ENCODE results near the gene YEATS4.

The YEATS4 gene

DNA sequence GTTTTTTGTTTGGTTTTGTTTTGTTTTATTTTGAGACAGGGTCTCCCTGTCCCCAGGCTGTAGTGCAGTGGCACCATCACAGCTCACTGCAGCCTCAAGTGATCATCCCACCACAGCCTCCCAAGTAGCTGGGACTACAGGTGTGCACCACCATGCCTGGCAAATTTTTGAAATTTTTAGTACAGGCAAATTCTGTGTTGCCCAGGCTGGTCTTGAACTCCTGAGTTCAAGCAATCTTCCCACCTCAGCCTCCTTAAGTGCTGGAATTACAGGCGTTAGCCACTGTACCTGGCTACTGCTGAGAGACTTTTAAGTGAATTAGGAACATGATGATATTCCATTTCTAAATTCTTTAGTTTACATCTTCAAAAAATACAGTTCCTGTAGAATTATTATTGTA is 8.8 kb upstream of the YEATS4 start:
- Histone ChIP-seq H3K4me3 (replicated peaks; ENCODE audit: insufficient read depth, low read length) (peak overlapping the region; percentile 73), H3K27me3 (ENCODE audit: insufficient read depth, poor library complexity, severe bottlenecking) (no peaks in the 10 kb centered on the region), H3K27ac (replicated peaks) (peak overlapping the region; percentile 92)
- DNase-seq (ENCODE audit: low read depth in 1 of 2, low spot score in 1 of 2): no peak
- TF ChIP-seq POLR2AphosphoS5 (IDR thresholded peaks at IDR 0.05; ENCODE audit: low read depth) (no peak), GABPA (IDR thresholded peaks at IDR 0.05; ENCODE audit: low read depth) (no peak), SPI1 (IDR thresholded peaks at IDR 0.05; ENCODE audit: borderline replicate concordance, low read depth) (no peak)
- TF ChIP-seq, protein P1, sequence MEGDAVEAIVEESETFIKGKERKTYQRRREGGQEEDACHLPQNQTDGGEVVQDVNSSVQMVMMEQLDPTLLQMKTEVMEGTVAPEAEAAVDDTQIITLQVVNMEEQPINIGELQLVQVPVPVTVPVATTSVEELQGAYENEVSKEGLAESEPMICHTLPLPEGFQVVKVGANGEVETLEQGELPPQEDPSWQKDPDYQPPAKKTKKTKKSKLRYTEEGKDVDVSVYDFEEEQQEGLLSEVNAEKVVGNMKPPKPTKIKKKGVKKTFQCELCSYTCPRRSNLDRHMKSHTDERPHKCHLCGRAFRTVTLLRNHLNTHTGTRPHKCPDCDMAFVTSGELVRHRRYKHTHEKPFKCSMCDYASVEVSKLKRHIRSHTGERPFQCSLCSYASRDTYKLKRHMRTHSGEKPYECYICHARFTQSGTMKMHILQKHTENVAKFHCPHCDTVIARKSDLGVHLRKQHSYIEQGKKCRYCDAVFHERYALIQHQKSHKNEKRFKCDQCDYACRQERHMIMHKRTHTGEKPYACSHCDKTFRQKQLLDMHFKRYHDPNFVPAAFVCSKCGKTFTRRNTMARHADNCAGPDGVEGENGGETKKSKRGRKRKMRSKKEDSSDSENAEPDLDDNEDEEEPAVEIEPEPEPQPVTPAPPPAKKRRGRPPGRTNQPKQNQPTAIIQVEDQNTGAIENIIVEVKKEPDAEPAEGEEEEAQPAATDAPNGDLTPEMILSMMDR (IDR thresholded peaks at IDR 0.05; ENCODE audit: insufficient read depth, low read length): no peak
- TF ChIP-seq, protein P2, sequence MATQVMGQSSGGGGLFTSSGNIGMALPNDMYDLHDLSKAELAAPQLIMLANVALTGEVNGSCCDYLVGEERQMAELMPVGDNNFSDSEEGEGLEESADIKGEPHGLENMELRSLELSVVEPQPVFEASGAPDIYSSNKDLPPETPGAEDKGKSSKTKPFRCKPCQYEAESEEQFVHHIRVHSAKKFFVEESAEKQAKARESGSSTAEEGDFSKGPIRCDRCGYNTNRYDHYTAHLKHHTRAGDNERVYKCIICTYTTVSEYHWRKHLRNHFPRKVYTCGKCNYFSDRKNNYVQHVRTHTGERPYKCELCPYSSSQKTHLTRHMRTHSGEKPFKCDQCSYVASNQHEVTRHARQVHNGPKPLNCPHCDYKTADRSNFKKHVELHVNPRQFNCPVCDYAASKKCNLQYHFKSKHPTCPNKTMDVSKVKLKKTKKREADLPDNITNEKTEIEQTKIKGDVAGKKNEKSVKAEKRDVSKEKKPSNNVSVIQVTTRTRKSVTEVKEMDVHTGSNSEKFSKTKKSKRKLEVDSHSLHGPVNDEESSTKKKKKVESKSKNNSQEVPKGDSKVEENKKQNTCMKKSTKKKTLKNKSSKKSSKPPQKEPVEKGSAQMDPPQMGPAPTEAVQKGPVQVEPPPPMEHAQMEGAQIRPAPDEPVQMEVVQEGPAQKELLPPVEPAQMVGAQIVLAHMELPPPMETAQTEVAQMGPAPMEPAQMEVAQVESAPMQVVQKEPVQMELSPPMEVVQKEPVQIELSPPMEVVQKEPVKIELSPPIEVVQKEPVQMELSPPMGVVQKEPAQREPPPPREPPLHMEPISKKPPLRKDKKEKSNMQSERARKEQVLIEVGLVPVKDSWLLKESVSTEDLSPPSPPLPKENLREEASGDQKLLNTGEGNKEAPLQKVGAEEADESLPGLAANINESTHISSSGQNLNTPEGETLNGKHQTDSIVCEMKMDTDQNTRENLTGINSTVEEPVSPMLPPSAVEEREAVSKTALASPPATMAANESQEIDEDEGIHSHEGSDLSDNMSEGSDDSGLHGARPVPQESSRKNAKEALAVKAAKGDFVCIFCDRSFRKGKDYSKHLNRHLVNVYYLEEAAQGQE (IDR thresholded peaks at IDR 0.05; ENCODE audit: insufficient replicate concordance, low read depth): no peak

DNA sequence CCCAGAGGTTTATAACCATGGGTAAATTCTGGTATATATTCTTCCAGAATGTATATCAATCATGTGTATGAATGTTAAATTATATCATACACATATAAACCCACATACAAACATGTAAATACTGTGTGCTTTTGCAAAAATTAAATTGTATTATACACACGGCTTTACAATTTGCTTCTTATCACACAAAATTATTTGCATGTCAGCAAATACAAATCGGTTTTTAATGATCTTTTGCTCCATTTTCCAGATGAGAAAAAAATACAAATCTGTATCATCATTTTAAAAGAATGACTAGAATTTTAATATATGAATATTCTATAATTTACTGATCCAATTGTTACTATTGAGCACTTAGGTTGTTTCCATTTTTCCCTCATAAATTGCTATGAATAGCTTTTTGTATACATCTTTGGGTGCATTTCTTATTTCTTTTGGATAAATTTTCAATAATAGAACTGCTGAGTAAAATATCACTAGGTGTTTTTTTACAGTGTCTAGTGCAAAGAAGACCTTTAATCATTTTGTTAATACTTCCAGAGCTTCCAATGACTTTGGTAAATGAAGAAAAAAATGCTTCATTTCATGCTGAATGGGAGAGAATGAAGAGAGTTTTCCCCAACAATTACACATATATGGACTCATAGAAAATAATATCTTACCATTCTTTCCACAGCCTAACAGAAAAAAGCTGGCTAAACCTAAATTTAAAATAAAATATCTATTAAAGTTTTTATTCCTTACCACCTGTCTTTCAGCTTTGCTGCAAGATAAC is 7.9 kb upstream of the YEATS4 start:
- H3K4me3 ChIP-seq (replicated peaks; ENCODE audit: insufficient read depth, low read length): peak overlapping the region; percentile 73
- no peaks in the 10 kb centered on the region for H3K27me3 ChIP-seq (ENCODE audit: insufficient read depth, poor library complexity, severe bottlenecking)
- peak overlapping the region; percentile 92 for H3K27ac ChIP-seq (replicated peaks)
- TF ChIP-seq SPI1 (IDR thresholded peaks at IDR 0.05; ENCODE audit: borderline replicate concordance, low read depth) (no peak), GABPA (IDR thresholded peaks at IDR 0.05; ENCODE audit: low read depth) (no peak)
- TF ChIP-seq, protein P2 (IDR thresholded peaks at IDR 0.05; ENCODE audit: insufficient replicate concordance, low read depth): no peak
- no peak for DNase-seq (ENCODE audit: low read depth in 1 of 2, low spot score in 1 of 2)

DNA sequence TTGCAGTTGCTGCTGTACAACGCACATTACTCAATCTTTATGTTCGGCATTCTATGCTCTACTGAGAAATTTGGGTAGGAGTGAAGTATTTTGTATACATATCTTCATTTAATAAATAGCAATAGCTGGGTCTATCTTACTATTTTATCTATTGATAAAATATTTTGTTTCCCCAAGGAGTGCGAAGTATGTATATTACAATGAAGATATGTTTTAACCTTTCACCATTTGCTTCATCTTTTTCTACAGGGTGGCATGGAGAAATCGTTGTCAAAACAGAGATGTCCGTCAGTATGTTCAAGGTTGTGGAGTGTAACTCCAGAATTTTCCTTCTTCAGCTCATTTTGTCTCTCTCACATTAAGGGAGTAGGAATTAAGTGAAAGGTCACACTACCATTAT is 6.6 kb upstream of the YEATS4 start:
- no peaks in the 10 kb centered on the region for H3K27me3 ChIP-seq (ENCODE audit: insufficient read depth, poor library complexity, severe bottlenecking)
- TF ChIP-seq, protein P2 (IDR thresholded peaks at IDR 0.05; ENCODE audit: insufficient replicate concordance, low read depth): no peak
- TF ChIP-seq SPI1 (IDR thresholded peaks at IDR 0.05; ENCODE audit: borderline replicate concordance, low read depth) (no peak), GABPA (IDR thresholded peaks at IDR 0.05; ENCODE audit: low read depth) (no peak)
- TF ChIP-seq, protein P1 (IDR thresholded peaks at IDR 0.05; ENCODE audit: insufficient read depth, low read length): no peak

More for the DNA sequence above, 6.6 kb upstream of the YEATS4 start:
- H3K27ac ChIP-seq (replicated peaks): peak overlapping the region; percentile 92
- DNase-seq (ENCODE audit: low read depth in 1 of 2, low spot score in 1 of 2): no peak
- H3K4me3 ChIP-seq (replicated peaks; ENCODE audit: insufficient read depth, low read length): no peak overlapping the region
